Aorta (tissue), 5 donors: ENCODE results near the gene ACSBG1. TPM values are rescaled to one million over a fixed set of nuclear protein-coding genes. Genes with fewer than 3 reads are reported as not detected.
A peak's percentile ranks its signal among the peaks of the same experiment; 100 is the strongest.

Source experiments
- ATAC-seq: fragments of 200-7000 bp; cut with Tn5 transposase; one replicate; pipeline ENCODE4 v1.9.1; 2022; ENCODE audit warnings: moderate library complexity; ENCODE audit not compliant: low FRiP score
- DNase-seq, 2 donors: peaks; one replicate each; pipeline ENCODE4 v3.0.0-alpha.2; 2020
- H3K27ac ChIP-seq, 2 donors: one replicate each; pipeline ENCODE4 v1.5.1; 2013; ENCODE audit warnings: low read length in 2 of 2, mild to moderate bottlenecking in 2 of 2, moderate library complexity in 2 of 2, control low read depth in 1 of 2, inconsistent platforms in 1 of 2, low read depth in 1 of 2
- H3K27me3 ChIP-seq, 2 donors: one replicate each; pipeline ENCODE4 v1.6.1; 2013; ENCODE audit warnings: control low read depth in 1 of 2, low read length in 1 of 2, mild to moderate bottlenecking in 1 of 2, moderate library complexity in 1 of 2; ENCODE audit not compliant: insufficient read depth in 2 of 2, control insufficient read depth in 1 of 2
- H3K36me3 ChIP-seq, 2 donors: one replicate each; pipeline ENCODE4 v1.6.1; 2013; ENCODE audit warnings: control low read depth in 1 of 2, low read length in 1 of 2, mild to moderate bottlenecking in 1 of 2; ENCODE audit not compliant: insufficient read depth in 2 of 2, control insufficient read depth in 1 of 2
- H3K4me1 ChIP-seq, 2 donors: one replicate each; pipeline ENCODE4 v1.6.1; 2013; ENCODE audit warnings: low read length in 2 of 2, control low read depth in 1 of 2, mild to moderate bottlenecking in 1 of 2, moderate library complexity in 1 of 2; ENCODE audit not compliant: insufficient read depth in 2 of 2, control insufficient read depth in 1 of 2
- H3K4me3 ChIP-seq, 2 donors: one replicate each; pipeline ENCODE4 v1.5.1; 2013; ENCODE audit warnings: low read length in 2 of 2, control low read depth in 1 of 2, mild to moderate bottlenecking in 1 of 2
- H3K9me3 ChIP-seq: one replicate; pipeline ENCODE4 v1.6.1; 2013; ENCODE audit warnings: mild to moderate bottlenecking, low read length; ENCODE audit not compliant: control insufficient read depth
- WGBS, 2 donors: extraction: QIAGEN DNeasy Blood & Tissue Kit; methylation state at CpG; one replicate each; pipeline ENCODE4 v1.1.7; 2013; 5-methylcytosine and 5-hydroxymethylcytosine counted together
- intact Hi-C, 2 donors: fragments of 100-400 bp; cut with DNase I; formaldehyde crosslinking; loops; one replicate each; pipeline versions ENCODE4 v1.14.2 to v1.15.0; 2022
- polyA plus RNA-seq, 2 donors: library from polyadenylated mRNA; stranded (reverse); fragments of 200-250 nt; gene quantifications; one replicate each; pipeline ENCODE4 v1.2.3, GENCODE V29; 2013
- total RNA-seq, 2 donors: library from RNA; stranded (reverse); fragmentation: NEBNext Ultra II Directional; extraction: Animal tissue kit (Norgen Biotek cat#: 25700); gene quantifications; one replicate each; pipeline ENCODE4 v1.2.1, GENCODE V29; 2021
- donor health status: healthy with polysubstance abuse.
- donor health status: Bipolar disorder and iron deficiency.
- donor health status: DM: no; HTN: no; CAD: no.
- donor health status: DM: no; HTN: no; CAD: no.
- donor health status: DM: yes; HTN: yes; CAD: no.

Gene ACSBG1
- total and polyA plus RNA-seq, 4 donors = 0.18 to 0.25 TPM; not detected in 2

GRCh38 chr15:78266806-78267205, 32.4 kb upstream of the ACSBG1 start:
- no peak for ATAC-seq
- H3K27me3 ChIP-seq = no peaks in the 10 kb centered on the region
- H3K36me3 ChIP-seq = no peaks in the 10 kb centered on the region
- intact Hi-C loops = loop anchor here in 1 of 2 donors (10.0 kb wide), 1 partner anchor 168 kb away; the partner anchor contains the start of gene IREB2
- H3K27ac ChIP-seq = no peak overlapping the region
- no peak for DNase-seq
- no peak overlapping the region for H3K4me3 ChIP-seq
- WGBS, 2 donors = 79 to 86% methylated on average over 2 of the region's 2 CpGs
- no peaks in the 10 kb centered on the region for H3K4me1 ChIP-seq
- H3K9me3 ChIP-seq = no peaks in the 10 kb centered on the region

- no peaks in the 10 kb centered on the region for H3K4me1 ChIP-seq
- H3K27me3 ChIP-seq = no peaks in the 10 kb centered on the region
- DNase-seq = no peak
- H3K9me3 ChIP-seq = no peaks in the 10 kb centered on the region
- H3K27ac ChIP-seq = peak overlapping the region in 1 of 2 donors; percentile 60
- no peak overlapping the region for H3K4me3 ChIP-seq
- intact Hi-C loops = loop anchor here in 1 of 2 donors (10.0 kb wide), 1 partner anchor 169 kb away; the partner anchor contains the start of gene IREB2
- H3K36me3 ChIP-seq = no peaks in the 10 kb centered on the region
- no peak for ATAC-seq
Measured at GRCh38 chr15:78266229-78266628, 31.9 kb upstream of the ACSBG1 start.

GRCh38 chr15:78265752-78266224, 31.4 kb upstream of the ACSBG1 start:
- H3K27ac ChIP-seq = peak overlapping the region; percentile 64 to 69
- no peaks in the 10 kb centered on the region for H3K36me3 ChIP-seq
- 15 to 17% methylated on average over 9 of the region's 9 CpGs for WGBS, 2 donors
- DNase-seq (no peak), ATAC-seq (peak; percentile 67)
- no peaks in the 10 kb centered on the region for H3K4me1 ChIP-seq
- H3K9me3 ChIP-seq = no peaks in the 10 kb centered on the region
- H3K27me3 ChIP-seq = no peaks in the 10 kb centered on the region
- intact Hi-C loops = loop anchor here in 1 of 2 donors (10.0 kb wide), 1 partner anchor 169 kb away; the partner anchor contains the start of gene IREB2
- peak overlapping the region in 1 of 2 donors; percentile 39 for H3K4me3 ChIP-seq

GRCh38 chr15:78265137-78265460, 30.7 kb upstream of the ACSBG1 start:
- no peak for ATAC-seq
- no peak for DNase-seq

GRCh38 chr15:78264304-78265136, 30.2 kb upstream of the ACSBG1 start, which contains the start of gene DNAJA4:
TSS of gene DNAJA4 (plus strand) at chr15:78264562. CDS start at chr15:78264764, 202 bp downstream.
- peak; percentile 71 to 88 for DNase-seq

More at GRCh38 chr15:78265137-78265460, 30.7 kb upstream of the ACSBG1 start:
- Histone ChIP-seq H3K27me3 (no peaks in the 10 kb centered on the region), H3K9me3 (no peaks in the 10 kb centered on the region), H3K4me1 (no peaks in the 10 kb centered on the region), H3K27ac (peak overlapping the region in 1 of 2 donors; percentile 64), H3K4me3 (peak overlapping the region in 1 of 2 donors; percentile 39), H3K36me3 (no peaks in the 10 kb centered on the region)
- WGBS, 2 donors = 47 to 50% methylated on average over 11 to 12 of the region's 12 CpGs
- intact Hi-C loops = loop anchor here in 1 of 2 donors (10.0 kb wide), 1 partner anchor 170 kb away; the partner anchor contains the start of gene IREB2

GRCh38 chr15:78263907-78264303, 29.5 kb upstream of the ACSBG1 start:
- peak; percentile 33 for ATAC-seq
- Histone ChIP-seq H3K27ac (no peak overlapping the region), H3K4me1 (no peaks in the 10 kb centered on the region), H3K27me3 (no peaks in the 10 kb centered on the region), H3K4me3 (no peak overlapping the region), H3K9me3 (no peaks in the 10 kb centered on the region), H3K36me3 (no peaks in the 10 kb centered on the region)
- intact Hi-C loops = loop anchor here in 1 of 2 donors (10.0 kb wide), 1 partner anchor 171 kb away; the partner anchor contains the start of gene IREB2
- WGBS, 2 donors = 84 to 87% methylated on average over 23 of the region's 23 CpGs
- peak in 1 of 2 donors; percentile 76 for DNase-seq

More at GRCh38 chr15:78264304-78265136, 30.2 kb upstream of the ACSBG1 start, which contains the start of gene DNAJA4:
- no peaks in the 10 kb centered on the region for H3K4me1 ChIP-seq
- no peaks in the 10 kb centered on the region for H3K27me3 ChIP-seq
- no peaks in the 10 kb centered on the region for H3K9me3 ChIP-seq
- intact Hi-C loops = loop anchor here in 1 of 2 donors (10.0 kb wide), 1 partner anchor 170 kb away; the partner anchor contains the start of gene IREB2
- WGBS, 2 donors = 5 to 6% methylated on average over 73 to 107 of the region's 107 CpGs
- peak; percentile 59 for ATAC-seq
- H3K27ac ChIP-seq = peak within 1 kb of the TSS; percentile 64 to 69
- H3K36me3 ChIP-seq = no peaks in the 10 kb centered on the region
- H3K4me3 ChIP-seq = peak within 1 kb of the TSS; percentile 39 to 45

GRCh38 chr15:78263351-78263781, 29.0 kb upstream of the ACSBG1 start:
- Histone ChIP-seq H3K4me1 (no peaks in the 10 kb centered on the region), H3K4me3 (no peak overlapping the region), H3K9me3 (no peaks in the 10 kb centered on the region), H3K36me3 (no peaks in the 10 kb centered on the region), H3K27ac (no peak overlapping the region), H3K27me3 (no peaks in the 10 kb centered on the region)
- DNase-seq (peak in 1 of 2 donors; percentile 61), ATAC-seq (no peak)
- 90 to 95% methylated on average over 7 of the region's 7 CpGs for WGBS, 2 donors
- intact Hi-C loops = loop anchor here in 1 of 2 donors (10.0 kb wide), 1 partner anchor 171 kb away; the partner anchor contains the start of gene IREB2

- 76 to 78% methylated on average over 3 of the region's 3 CpGs for WGBS, 2 donors
Measured at GRCh38 chr15:78261062-78261461, 26.7 kb upstream of the ACSBG1 start.

More at GRCh38 chr15:78261062-78261461, 26.7 kb upstream of the ACSBG1 start:
- no peak overlapping the region for H3K4me3 ChIP-seq
- no peak for DNase-seq
- H3K27ac ChIP-seq = no peak overlapping the region
- ATAC-seq = no peak
- no peaks in the 10 kb centered on the region for H3K36me3 ChIP-seq
- H3K9me3 ChIP-seq = no peaks in the 10 kb centered on the region
- intact Hi-C loops = loop anchor here in 1 of 2 donors (10.0 kb wide), 1 partner anchor 174 kb away; the partner anchor contains the start of gene IREB2
- no peaks in the 10 kb centered on the region for H3K27me3 ChIP-seq
- no peaks in the 10 kb centered on the region for H3K4me1 ChIP-seq
